Activated CD4-positive, alpha-beta T cell treated with anti-CD3 and anti-CD28 coated beads for 1 hour (primary cell): ENCODE measurements around the gene CCDC169.
"Not testable (repeated sequence)": the region's sequence is repeated elsewhere in the genome, so short reads cannot be mapped to it uniquely, and the experiment has no call there.

Experiments used
- DNase-seq: peaks from one replicate; pipeline ENCODE4 v3.0.0-alpha.2; 2020

CCDC169 gene

GRCh38 chr13:36313047-36313969, 15.7 kb upstream of the CCDC169 start:
- DNase-seq: no peak

GRCh38 chr13:36310417-36311108, 12.9 kb upstream of the CCDC169 start:
- DNase-seq: no peak

DNA sequence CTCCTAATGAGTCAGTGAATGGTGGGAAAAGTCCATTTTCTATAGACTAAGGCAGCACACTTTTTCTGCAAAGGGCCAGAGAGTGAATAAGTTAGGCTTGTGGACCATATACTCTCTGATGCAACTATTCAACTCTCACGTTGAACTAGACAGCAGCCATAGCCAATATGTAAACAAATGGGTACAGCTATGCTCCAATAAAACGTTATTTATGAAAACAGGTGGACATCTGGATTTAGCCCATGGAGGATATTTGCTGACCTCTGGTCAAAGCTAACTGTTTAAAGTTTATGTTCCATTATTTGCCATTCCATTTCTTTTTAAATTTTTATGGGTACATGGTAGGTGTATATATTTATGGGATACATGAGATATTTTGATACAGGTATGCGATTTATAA, 4.7 kb upstream of the CCDC169 start:
- no peak for DNase-seq

- DNase-seq: not testable (repeated sequence)
These were observed 1.9 kb upstream of the CCDC169 start for GRCh38 chr13:36299469-36299868.

GRCh38 chr13:36298535-36299068, 988 bp upstream of the CCDC169 start:
- no peak for DNase-seq

- DNase-seq: no peak
These were observed 3.5 kb downstream of the CCDC169 start for GRCh38 chr13:36294096-36294495.

DNA sequence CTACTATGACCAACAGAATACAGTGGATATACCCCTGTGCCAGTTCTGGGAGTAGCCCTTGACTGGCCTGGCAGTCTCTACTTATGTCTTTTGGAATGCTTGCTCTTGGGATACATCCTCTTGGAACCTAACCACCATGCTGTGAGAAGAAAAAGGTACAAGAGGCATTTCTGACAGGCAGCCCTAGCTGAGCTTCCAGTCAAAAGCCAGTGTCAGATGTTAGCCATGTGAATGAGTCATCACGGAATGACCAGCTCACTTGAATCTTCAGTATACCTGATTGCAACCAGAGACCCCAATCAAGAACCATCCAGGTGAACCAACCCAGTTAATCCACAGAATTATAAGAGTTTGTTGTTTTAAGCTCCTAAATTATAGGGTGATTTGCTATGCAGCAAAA, 4.1 kb downstream of the CCDC169 start:
- no peak for DNase-seq

DNA sequence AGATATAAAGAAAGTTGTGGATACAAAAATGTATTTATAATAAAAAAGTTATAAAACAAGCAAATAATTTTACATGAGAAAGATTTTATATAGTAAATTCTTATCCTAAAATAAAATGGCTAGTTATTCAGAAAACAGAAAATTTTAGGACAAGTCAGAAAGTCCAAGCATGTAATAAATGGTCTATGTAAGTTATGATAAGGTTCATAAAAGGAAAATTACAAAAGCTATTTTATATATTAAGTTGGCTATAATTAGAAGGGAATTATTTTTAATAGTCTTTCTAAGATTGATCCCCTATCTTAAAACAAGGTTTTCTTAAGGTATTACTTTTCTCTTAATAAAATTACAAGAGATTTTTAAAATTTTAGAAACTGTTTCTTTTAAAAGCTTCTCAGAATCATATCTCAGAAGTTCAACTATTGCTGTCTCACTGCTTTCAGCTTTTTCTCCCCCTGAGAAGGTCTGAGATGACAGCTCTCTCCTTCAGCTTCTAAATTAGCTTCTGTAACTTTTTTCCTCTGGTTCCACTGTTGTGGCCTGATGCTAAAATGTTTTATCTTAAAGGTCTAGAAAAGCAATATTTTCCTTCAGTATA, 8.7 kb downstream of the CCDC169 start:
- DNase-seq: no peak

DNA sequence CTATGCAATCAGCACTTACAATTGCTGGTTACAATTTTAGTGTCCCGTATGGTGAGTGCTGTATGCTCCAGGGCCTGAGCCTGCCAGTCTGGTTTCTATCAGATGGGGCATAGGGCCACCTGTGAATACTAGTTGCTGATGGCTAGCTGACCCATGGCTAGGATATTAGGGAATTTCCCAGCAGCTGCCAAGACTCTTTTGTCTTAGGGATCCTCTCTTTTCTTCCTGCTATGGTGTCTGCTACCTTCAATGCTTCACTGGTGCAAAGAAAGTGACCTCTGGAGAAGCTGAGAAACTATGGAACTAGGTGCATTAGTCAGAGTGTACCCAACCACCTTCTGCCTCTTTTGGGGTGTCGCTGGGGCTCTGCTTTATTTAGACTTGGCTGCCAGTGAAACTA, 11.6 kb downstream of the CCDC169 start:
- no peak for DNase-seq

- DNase-seq: no peak
These were observed 14.7 kb downstream of the CCDC169 start for GRCh38 chr13:36282821-36283432.

DNA sequence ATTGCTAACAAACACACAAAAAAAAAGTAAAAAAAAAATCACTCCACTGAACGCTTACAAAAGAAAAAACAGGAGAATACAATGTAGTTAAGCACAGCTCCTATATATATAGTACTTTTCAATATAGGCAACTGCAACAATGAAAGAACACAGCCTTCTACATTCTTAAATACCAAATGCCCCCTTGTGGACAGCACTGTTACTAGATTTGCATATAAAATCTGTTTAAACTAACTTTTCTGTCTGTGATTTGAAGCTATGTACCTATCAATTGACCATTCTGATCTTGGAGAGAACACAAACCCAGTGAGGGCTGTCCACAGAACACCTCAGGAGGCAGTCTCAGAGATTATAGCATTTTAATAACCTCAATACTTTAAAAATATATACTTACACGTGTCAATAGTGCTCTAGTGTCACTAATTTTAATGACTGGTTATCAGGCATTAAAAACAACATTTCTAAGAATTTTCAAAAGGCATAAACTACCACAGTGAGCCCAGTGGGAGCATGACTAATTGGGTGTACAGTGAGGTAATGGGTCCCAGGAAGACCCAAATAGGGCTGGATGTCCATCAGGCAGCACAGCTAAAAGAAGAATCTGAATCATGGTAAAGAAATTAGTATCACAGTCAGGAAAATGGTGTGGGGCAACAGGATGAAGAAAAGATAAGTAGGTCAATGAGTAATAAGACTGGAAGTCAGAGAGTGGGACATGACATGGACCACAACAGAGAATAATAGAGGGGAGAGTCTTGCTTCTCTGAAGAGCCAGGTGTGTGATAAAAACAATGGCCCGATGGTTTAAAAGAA, 22.2 kb downstream of the CCDC169 start:
- DNase-seq: no peak

GRCh38 chr13:36273431-36273830, 24.2 kb downstream of the CCDC169 start:
- no peak for DNase-seq

DNA sequence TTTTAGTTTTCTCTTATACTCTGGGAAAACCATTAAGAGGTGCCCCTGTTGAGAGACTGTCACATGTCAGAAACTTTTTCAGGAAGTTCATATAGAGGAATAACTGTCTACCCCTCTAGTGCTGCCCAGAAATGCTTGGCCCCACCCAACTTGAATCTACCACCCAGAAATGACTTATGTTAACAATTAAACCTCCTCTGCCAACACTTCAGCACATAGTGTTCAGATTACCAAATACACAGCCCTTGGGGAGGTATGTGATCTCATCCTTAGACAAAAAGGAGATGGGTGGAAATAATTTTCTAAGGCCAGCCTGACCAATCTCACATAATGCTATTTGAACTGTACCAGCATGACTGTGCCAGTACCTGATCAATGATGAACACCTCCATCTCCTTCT, 35.6 kb downstream of the CCDC169 start:
- DNase-seq: no peak

- no peak for DNase-seq
These were observed 36.6 kb downstream of the CCDC169 start for GRCh38 chr13:36261011-36261410.

GRCh38 chr13:36259361-36260137, 38.1 kb downstream of the CCDC169 start:
- DNase-seq: no peak

- no peak for DNase-seq
These were observed 38.8 kb downstream of the CCDC169 start for GRCh38 chr13:36258831-36259230.

- no peak for DNase-seq
These were observed 46.1 kb downstream of the CCDC169 start for GRCh38 chr13:36251526-36251925.

GRCh38 chr13:36251017-36251416, 46.6 kb downstream of the CCDC169 start:
- DNase-seq: no peak

- no peak for DNase-seq
These were observed 48.9 kb downstream of the CCDC169 start for GRCh38 chr13:36248700-36249099.

DNA sequence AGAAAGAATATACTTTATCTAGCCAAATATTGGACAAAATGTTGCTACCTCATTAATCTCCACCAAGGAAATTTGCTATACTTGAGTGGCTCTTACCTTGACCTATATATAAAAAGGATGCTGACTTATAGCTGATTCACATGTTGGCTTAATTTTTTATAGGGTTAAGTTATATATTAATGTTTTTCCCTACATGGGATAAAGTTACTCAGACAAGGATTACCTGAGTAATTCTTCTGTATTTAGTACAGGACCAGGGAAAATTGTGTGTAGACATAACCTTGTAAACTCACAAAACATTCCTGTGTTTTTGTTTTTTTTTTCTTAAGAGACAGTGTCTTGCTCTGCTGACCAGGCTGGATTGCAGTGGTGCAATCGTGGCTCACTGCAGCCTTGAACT, 52.6 kb downstream of the CCDC169 start:
- no peak for DNase-seq

GRCh38 chr13:36244073-36244472, 53.5 kb downstream of the CCDC169 start:
- no peak for DNase-seq
